ENCODE data around the gene BCAM.
"Not testable (repeated sequence)": the region's sequence is repeated elsewhere in the genome, so short reads cannot be mapped to it uniquely, and the experiment has no call there.

Gene BCAM

GRCh38 chr19:44808463-44809371 is at the start of gene BCAM:
Gene BCAM (plus strand): TSS chr19:44809103. CDS start chr19:44809125, 22 bp downstream.
- DNase-seq (ENCODE audit: low read depth) = no peak

DNA sequence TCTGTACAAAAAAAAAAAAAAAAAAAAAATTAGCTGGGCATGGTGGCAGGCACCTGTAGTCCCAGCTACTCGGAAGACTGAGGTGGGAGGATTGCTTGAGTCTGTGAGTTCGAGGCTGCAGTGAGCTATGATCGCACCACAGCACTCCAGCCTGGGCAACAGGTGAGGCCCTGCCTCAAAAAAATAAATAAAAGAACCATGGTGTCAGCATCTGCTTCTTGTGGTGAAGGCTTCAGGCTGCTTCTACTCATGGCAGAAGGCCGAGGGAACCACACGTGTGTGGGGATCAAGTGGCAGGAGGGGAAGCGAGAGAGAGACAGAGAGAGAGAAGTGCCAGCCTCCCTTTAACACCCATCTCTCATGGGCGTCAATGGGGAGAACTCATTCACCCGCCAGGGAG is 46.9 kb upstream of the BCAM start:
- DNase-seq (ENCODE audit: low read depth) = no peak

GRCh38 chr19:44765033-44765948 is 43.6 kb upstream of the BCAM start:
- DNase-seq (ENCODE audit: low read depth) = no peak

DNA sequence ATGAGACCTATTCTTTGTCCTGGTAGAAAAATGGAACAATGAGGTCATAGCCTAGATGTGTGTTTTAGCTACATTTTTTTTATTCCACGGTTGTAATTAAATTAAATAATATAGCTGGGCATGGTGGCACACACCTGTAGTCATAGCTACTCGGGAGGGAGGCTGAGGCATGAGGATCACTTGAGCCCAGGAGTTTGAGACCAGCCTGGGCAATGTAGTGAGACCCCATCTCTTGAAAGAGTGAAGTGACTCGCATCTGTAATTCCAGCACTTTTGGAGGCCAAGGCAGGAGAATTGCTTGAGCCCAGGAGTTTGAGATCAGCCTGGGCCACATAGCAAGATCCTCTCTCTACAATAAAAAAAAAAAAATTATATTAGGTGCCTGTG is 43.0 kb upstream of the BCAM start:
- no peak for DNase-seq (ENCODE audit: low read depth)

DNA sequence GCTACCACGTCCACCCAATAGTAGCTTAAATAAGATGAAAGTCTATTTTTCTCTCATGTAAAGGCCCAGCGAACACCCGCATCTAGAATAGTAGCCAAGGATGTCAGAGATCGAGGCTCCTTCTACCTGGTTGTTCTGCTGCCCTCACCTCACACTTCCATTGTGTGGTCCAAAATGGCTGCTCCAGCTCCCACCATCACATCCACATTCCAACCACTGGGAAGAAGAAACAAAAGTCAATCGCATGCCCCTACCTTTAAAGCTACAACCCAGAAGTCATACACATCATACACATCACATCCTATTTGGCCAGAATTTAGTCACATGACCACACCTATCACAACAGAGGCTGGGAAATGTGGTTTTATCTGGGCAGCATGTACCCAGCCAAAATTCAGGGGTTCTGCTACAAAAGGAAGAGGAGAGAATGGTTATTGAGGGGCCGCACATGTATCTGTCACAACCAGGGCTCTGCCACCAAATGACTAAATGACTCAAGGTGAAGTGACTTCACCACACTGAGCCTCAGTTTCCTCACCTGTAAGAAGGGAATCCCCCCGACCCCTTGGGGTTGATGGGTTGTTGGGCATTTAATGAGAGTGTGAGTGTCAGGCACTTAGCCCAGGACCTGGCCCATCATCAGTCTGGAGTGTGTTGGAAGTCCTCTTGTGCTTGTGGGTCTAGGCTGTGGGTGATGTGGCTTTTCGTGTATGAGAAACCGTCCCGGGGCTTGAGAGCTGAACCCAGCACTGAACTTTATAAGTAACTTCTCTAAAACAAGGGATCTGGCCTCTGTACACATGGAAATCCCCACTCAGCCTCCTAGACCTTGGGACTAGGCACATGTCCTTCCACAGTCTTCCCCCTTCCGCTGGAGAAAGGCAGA is 41.4 kb upstream of the BCAM start:
- DNase-seq (ENCODE audit: low read depth) = no peak

GRCh38 chr19:44770550-44771257 is 38.2 kb upstream of the BCAM start:
- DNase-seq (ENCODE audit: low read depth) = peak; percentile 93

DNA sequence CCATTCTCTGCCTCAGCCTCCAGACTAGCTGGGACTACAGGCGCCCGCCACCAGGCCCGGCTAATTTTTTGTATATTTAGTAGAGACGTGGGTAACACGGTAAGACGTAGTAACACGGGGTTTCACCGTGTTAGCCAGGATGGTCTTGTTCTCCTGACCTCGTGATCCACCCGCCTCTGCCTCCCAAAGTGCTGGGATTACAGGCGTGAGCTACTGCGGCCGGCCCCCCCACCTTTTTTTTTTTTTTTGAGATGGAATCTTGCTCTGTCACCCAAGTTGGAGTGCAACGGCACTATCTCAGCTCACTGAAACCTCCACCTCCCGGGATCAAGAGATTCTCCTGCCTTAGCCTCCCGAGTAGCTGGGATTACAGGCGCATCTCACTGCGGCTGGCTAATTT is 36.8 kb upstream of the BCAM start:
- not testable (repeated sequence) for DNase-seq (ENCODE audit: low read depth)

DNA sequence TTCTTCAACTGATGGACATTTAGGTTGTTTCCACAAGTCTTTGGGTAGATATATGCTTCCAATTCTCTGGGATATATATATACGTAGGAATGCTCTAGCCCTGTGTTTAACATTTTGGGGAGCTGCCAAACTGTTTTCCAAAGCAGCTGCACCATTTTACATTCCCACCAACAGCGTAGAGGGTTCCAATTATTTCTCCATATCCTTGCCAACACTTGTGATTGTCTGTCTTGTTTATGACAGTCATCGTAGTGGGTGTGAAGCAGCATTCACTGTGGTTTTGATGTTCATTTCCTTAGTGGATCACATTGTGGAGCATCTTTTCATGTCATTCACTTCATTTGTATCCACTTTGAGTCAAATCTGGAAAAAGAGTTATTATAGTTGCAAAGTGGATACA is 35.9 kb upstream of the BCAM start:
- no peak for DNase-seq (ENCODE audit: low read depth)

DNA sequence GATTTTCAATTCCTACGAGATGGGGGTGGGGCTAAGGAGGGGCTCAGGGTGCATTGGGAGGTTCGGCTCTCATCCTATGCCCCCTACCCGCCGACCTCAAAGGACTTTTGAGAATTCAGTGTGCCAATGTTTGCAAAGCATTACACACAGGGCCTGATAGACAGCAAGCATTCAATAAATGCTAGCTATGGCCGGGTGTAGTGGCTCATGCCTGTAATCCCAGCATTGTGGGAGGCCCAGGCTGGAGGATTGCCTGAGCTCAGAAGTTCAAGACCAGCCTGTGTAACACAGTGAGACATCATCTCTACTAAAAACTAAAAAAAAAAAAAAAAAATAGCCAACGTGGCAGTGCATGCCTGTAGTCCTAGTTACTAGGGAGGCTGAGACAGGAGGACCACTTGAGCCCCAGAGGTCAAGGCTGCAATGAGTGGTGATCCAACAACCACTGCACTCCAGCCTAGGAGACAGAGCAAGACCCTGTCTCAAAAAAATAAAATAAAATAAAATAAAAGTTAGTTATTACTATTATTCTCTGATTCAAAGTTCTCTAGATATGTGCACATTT is 33.1 kb upstream of the BCAM start:
- DNase-seq (ENCODE audit: low read depth) = no peak

DNA sequence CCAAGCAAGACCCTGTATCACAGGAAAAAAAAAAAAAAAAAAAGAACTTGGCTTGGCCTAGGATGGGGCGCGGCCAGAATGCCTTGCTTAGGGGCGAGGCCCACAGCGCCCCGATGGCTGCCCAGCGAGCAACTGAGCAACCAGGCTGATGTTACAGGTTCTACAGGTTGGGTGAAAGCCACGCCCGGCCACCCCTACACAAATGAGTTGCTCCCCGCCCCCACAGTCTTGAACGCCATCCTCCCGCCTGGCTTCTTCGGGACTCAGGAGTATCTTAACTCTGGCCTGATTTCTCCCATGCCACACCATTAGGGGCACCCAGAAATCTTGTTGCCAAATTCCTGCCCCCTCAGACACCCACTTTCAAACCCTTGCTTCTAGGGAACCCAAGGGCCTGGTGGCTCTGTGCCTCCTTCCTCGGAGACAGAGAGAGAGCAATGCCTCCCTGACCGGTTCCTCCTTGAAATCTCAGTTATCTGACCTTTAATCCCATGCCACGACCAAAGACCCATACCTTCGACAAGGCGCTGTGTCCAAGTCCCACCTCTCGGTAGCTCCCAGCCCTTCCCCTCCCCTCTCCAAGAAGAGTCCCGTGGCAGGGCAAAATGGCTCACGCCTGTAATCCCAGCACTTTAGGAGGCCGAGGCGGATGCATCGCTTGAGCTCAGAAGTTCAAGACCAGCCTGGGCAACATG is 32.4 kb upstream of the BCAM start:
- no peak for DNase-seq (ENCODE audit: low read depth)

- DNase-seq (ENCODE audit: low read depth) = no peak
Observed at GRCh38 chr19:44777715-44778347, 31.1 kb upstream of the BCAM start, which contains the start of gene CBLC. Gene CBLC (plus strand): TSS chr19:44777890. CDS start chr19:44777932, 42 bp downstream.

- no peak for DNase-seq (ENCODE audit: low read depth)
Observed at GRCh38 chr19:44779150-44779549, 29.8 kb upstream of the BCAM start.

- not testable (repeated sequence) for DNase-seq (ENCODE audit: low read depth)
Observed at GRCh38 chr19:44781694-44782093, 27.2 kb upstream of the BCAM start.

DNA sequence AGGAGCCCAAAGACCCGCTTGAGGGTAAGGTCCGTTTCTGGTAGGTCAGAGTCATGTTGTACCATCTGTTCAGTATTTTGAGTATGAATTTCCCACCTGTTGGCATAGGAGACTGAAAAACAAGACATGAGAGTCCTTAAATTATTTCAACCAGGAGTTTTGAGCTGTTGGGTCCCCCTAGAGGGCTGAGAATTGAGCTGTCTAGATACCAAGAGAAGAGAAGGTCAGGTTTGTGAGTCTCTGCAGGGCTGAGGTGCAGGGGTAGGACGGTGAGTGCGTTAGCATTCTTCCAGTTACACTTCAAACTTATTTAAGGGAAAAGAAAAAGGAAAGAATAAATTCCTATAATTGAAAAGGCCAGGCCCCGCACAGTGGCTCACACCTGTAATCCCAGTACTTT is 26.2 kb upstream of the BCAM start:
- DNase-seq (ENCODE audit: low read depth) = no peak

GRCh38 chr19:44783545-44783944 is 25.4 kb upstream of the BCAM start:
- no peak for DNase-seq (ENCODE audit: low read depth)

GRCh38 chr19:44785271-44785670 is 23.6 kb upstream of the BCAM start:
- DNase-seq (ENCODE audit: low read depth) = no peak

DNA sequence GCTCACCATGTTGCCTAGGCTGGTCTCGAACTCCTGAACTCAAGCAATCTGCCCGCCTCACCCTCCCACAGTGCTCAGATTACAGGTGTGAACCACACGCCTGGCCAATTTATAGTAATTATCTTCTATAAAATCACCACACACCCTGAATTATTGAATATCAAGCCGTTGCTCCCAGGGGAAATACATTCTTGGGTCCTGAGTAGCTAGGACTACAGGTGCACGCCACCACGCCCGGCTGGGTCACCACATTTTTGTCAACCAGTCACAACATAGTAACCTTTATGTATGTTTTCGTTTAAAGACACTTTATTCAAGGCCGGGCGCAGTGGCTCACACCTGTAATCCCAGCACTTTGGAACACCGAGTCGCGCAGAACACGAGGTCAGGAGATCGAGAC is 22.9 kb upstream of the BCAM start:
- no peak for DNase-seq (ENCODE audit: low read depth)

GRCh38 chr19:44788971-44789370 is 19.9 kb upstream of the BCAM start:
- DNase-seq (ENCODE audit: low read depth) = no peak

DNA sequence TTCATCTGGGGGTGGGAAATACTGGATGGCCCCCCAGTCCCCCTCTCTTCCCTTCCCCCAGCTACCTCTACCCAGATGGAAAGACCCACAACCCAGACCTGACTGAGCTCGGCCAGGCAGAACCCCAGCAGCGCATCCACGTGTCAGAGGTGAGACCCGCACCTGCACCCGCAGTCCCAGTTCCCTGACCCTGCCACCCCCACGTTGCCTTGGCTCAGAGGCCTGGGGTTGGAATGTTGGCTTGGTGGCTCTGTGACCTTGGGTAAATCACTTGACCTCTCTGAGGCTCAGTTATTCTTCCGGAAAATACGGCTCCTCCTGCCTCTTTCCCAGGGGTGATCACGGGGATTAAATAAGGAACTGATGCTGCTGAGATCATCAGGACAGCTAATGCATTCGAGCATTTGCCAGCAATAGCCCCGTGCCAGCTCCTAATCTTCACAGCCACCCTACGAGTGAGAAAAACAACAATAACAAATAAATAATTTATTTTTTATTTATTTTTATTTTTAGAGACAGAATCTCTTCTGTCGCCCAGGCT is 18.9 kb upstream of the BCAM start:
- DNase-seq (ENCODE audit: low read depth) = no peak

Measured in stimulated activated CD8-positive, alpha-beta memory T cell treated with anti-CD3 and anti-CD28 coated beads, Interleukin-15, amount 100 ng/mL, for 24 hours (primary cell).